A549 (cell line): ENCODE measurements around the gene DOCK11. TPM values are rescaled to one million over a fixed set of nuclear protein-coding genes. Genes with fewer than 3 reads are reported as not detected.

Experiments used
- ATAC-seq, 2 experiments: fragments of 200-7000 bp in 1 of 2; fragments of >200 bp in 1 of 2; cut with Nextera tagmentation in 1 of 2; cut with Tn5 transposase in 1 of 2; 3 replicates each; pipeline versions ENCODE4 v1.8.0 to v1.9.1; 2018 to 2020; ENCODE audit warnings: mild to moderate bottlenecking in 1 of 2, moderate library complexity in 1 of 2
- CTCF ChIA-PET: fragments of 300-600 bp; sonication (Branson Sonifier 250); formaldehyde crosslinking; extraction: SDS; loops from one replicate; lab custom pipeline; 2021; ENCODE audit warnings: antibody characterized with exemption, inconsistent platforms; lab: Yijun Ruan, JAX
- POLR2A ChIA-PET: fragments of 350-600 bp; formaldehyde crosslinking; extraction: SDS; loops from one replicate; lab custom pipeline; 2021; ENCODE audit warnings: antibody characterized with exemption, inconsistent platforms; lab: Yijun Ruan, JAX
- DNase-seq, 2 experiments: peaks; one replicate each; pipeline versions ENCODE4 v3.0.0 to v3.0.0-alpha.2; 2011 to 2016; ENCODE audit warnings: low read depth in 1 of 2, low spot score in 1 of 2
- FAIRE-seq: peaks from 2 replicates; lab custom pipeline; 2011; peaks lifted over from hg19 to GRCh38; lab: Jason Lieb, UNC
- H3K27ac ChIP-seq, 2 experiments: fragments of >200 bp; sonication (Bioruptor Twin); formaldehyde crosslinking; 3 replicates each; pipeline ENCODE4 v1.5.1; 2016 to 2017
- H3K4me1 ChIP-seq: fragments of >200 bp; sonication (Bioruptor Twin); formaldehyde crosslinking; 3 replicates; pipeline ENCODE4 v1.6.1; 2016
- H3K4me2 ChIP-seq: fragments of >200 bp; sonication (Bioruptor Twin); formaldehyde crosslinking; 3 replicates; pipeline ENCODE4 v1.6.1; 2016
- H3K4me3 ChIP-seq: fragments of >200 bp; sonication (Bioruptor Twin); formaldehyde crosslinking; 3 replicates; pipeline ENCODE4 v1.5.1; 2016
- H3K9me3 ChIP-seq: fragments of >200 bp; sonication (Bioruptor Twin); formaldehyde crosslinking; 3 replicates; pipeline ENCODE4 v1.6.1; 2016
- BHLHE40 ChIP-seq: IDR thresholded peaks from 2 replicates; pipeline ENCODE4 v1.6.1; 2012; ENCODE audit warnings: low read depth, low read length, inconsistent platforms
- CBX2 ChIP-seq: fragments of 200-600 bp; sonication (generic); IDR thresholded peaks from 2 replicates; pipeline ENCODE4 v1.6.1; 2016; ENCODE audit warnings: low read depth, mild to moderate bottlenecking, borderline replicate concordance
- EHMT2 ChIP-seq: fragments of 200-600 bp; sonication (generic); IDR thresholded peaks from 2 replicates; pipeline ENCODE4 v1.6.1; 2016; ENCODE audit warnings: antibody characterized with exemption, low read depth, mild to moderate bottlenecking, moderate library complexity
- FOXS1 ChIP-seq: fragments of 250-450 bp; sonication (Bioruptor Pico); IDR thresholded peaks from 2 replicates; pipeline ENCODE4 v1.5.0; 2020; ENCODE audit warnings: mild to moderate bottlenecking, moderate library complexity
- GATA3 ChIP-seq: IDR thresholded peaks from 2 replicates; pipeline ENCODE4 v1.6.1; 2012; ENCODE audit warnings: borderline replicate concordance
- JUN ChIP-seq, 2 experiments: fragments of >200 bp; sonication (Bioruptor Twin); formaldehyde crosslinking; IDR thresholded peaks; 2 replicates in 1 of 2; 3 replicates in 1 of 2; pipeline ENCODE4 v1.6.1; 2016 to 2017
- KDM1A ChIP-seq: fragments of 200-600 bp; sonication (generic); IDR thresholded peaks from 2 replicates; pipeline ENCODE4 v1.6.1; 2016; ENCODE audit warnings: low read depth, mild to moderate bottlenecking
- MAFK ChIP-seq: fragments of 450-650 bp; IDR thresholded peaks from 2 replicates; pipeline ENCODE4 v1.6.1; 2014; ENCODE audit not compliant: partially characterized antibody
- NPAS2 ChIP-seq: fragments of 250-450 bp; sonication (Bioruptor Pico); IDR thresholded peaks from 2 replicates; pipeline ENCODE4 v1.8.0; 2022; ENCODE audit warnings: mild to moderate bottlenecking, moderate library complexity, borderline replicate concordance
- PHF8 ChIP-seq: fragments of 200-600 bp; sonication (generic); IDR thresholded peaks from 2 replicates; pipeline ENCODE4 v1.6.1; 2016; ENCODE audit warnings: low read depth, mild to moderate bottlenecking, antibody characterized with exemption, moderate library complexity, borderline replicate concordance
- POLR2A ChIP-seq: IDR thresholded peaks from 2 replicates; pipeline ENCODE4 v1.6.1; 2012; ENCODE audit warnings: mild to moderate bottlenecking, low read length
- RAD21 ChIP-seq, 2 experiments: fragments of >200 bp in 1 of 2; sonication (Bioruptor Twin) in 1 of 2; formaldehyde crosslinking in 1 of 2; IDR thresholded peaks in 1 of 2; conservative IDR thresholded peaks in 1 of 2; 2 replicates in 1 of 2; 3 replicates in 1 of 2; pipeline ENCODE4 v1.6.1; 2012 to 2018; ENCODE audit warnings: inconsistent platforms in 1 of 2
- TFCP2L1 ChIP-seq: fragments of 250-450 bp; sonication (Bioruptor Pico); IDR thresholded peaks from 2 replicates; pipeline ENCODE4 v1.5.0; 2021; ENCODE audit warnings: mild to moderate bottlenecking
- ZC3H11A ChIP-seq: fragments of 450-650 bp; IDR thresholded peaks from 2 replicates; pipeline ENCODE4 v1.6.1; 2014; ENCODE audit warnings: antibody characterized with exemption, mild to moderate bottlenecking
- ZFP36 ChIP-seq: fragments of 450-650 bp; IDR thresholded peaks from 2 replicates; pipeline ENCODE4 v1.6.1; 2014; ENCODE audit warnings: borderline replicate concordance; ENCODE audit not compliant: partially characterized antibody
- ZNF302 ChIP-seq: fragments of 250-450 bp; sonication (Bioruptor Pico); IDR thresholded peaks from 2 replicates; pipeline ENCODE4 v1.9.0; 2021; ENCODE audit warnings: inconsistent platforms, mild to moderate bottlenecking, moderate library complexity
- WGBS: methylation state at CpG from one replicate; pipeline ENCODE4 v1.1.6; 2017; ENCODE audit errors: missing lambda C conversion rate; 5-methylcytosine and 5-hydroxymethylcytosine counted together
- polyA plus RNA-seq, 4 experiments: library from polyadenylated mRNA; depleted of rRNA in 3 of 4; stranded (reverse); fragments of >200 nt; fragmentation: RNase III in 1 of 4; extraction: RNeasy Plus Mini Kit Qiagen cat#74134 plus additional on column Dnase treatment in 1 of 4; gene quantifications; 2 replicates in 3 of 4; 3 replicates in 1 of 4; pipeline ENCODE4 v1.2.3, GENCODE V29; 2011 to 2017
- TF ChIP-seq, protein P1 (sequence below): IDR thresholded peaks from 2 replicates; pipeline ENCODE4 v1.6.1; 2012
- TF ChIP-seq, protein P2 (sequence below): fragments of 200-600 bp; sonication (generic); IDR thresholded peaks from 2 replicates; pipeline ENCODE4 v1.6.1; 2016; ENCODE audit warnings: antibody characterized with exemption, mild to moderate bottlenecking, moderate library complexity
- TF ChIP-seq, protein P3 (sequence below): fragments of 150-350 bp; IDR thresholded peaks from 2 replicates; pipeline ENCODE4 v1.6.1; 2014; ENCODE audit warnings: low read depth, mild to moderate bottlenecking, low read length
- TF ChIP-seq, protein P4 (sequence below): fragments of 250-450 bp; sonication (Bioruptor Pico); IDR thresholded peaks from 2 replicates; pipeline ENCODE4 v1.5.0; 2020; ENCODE audit warnings: low read depth, mild to moderate bottlenecking, moderate library complexity

Gene DOCK11
- polyA plus RNA-seq, 2 of the 4 experiments (the other 2 are of a cell fraction), result 5.8 to 9.5 TPM

DNA sequence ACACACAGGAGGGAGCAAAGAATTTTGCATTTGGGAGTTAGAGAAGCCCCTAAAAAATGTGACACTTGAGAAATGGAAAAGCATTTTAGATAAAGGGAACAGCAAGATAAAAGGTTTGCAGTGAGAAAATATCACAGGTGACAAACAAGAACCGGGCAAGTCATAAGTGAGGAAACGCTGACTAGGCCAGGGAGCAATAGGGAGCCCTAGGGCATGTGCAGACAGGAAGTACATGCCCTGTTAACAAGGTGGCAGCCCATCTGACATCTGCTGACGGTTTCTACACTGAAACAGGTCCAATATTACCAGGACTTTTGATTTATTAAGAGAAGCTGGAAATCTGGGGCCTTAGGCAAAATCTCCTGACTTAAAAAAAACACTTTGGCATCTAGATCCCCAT, 227.8 kb downstream of the DOCK11 start:
- ATAC-seq, result no peak
- 86% methylated on average over 3 of the region's 3 CpGs for WGBS

DNA sequence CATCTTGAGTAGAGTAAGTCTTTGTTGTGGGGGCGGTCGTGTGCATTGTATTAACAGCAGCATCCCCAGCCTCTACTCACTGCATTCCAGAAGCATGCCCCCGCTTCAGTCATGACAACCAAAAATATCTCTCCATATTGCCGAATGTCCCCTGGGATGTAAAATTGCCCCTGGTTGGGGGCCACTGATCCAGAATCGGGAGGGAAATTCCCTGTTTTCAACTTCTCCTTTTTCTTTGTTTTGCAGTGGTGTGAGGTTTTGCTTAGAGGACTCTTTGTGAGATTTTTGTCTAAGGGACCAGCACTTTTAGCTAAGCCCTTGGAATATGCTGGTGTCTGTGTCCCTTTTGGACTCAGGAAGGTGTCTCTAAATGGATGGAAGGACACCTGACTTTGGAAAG, 228.8 kb downstream of the DOCK11 start:
- ChIA-PET POLR2A (no interaction called here), CTCF (interaction anchor here (1.2 to 1.3 kb wide), 2 partner anchors 10 to 81 kb away, joined by 3 read pairs; no protein-coding TSS in a partner anchor)
- H3K4me3 ChIP-seq, result no peak overlapping the region
- no peak for TF ChIP-seq PHF8
- no peak for TF ChIP-seq MAFK
- no peak for TF ChIP-seq TFCP2L1 (CRISPR knock-in tag)
- H3K27ac ChIP-seq, result peak overlapping the region; percentile 98 to 100
- H3K4me2 ChIP-seq, result peak overlapping the region; percentile 89
- FAIRE-seq (no peak), DNase-seq (no peak), ATAC-seq (no peak)
- peaks cover 29% of the 10 kb centered on the region for H3K4me1 ChIP-seq
- 90% methylated on average over 5 of the region's 5 CpGs for WGBS
- no peaks in the 10 kb centered on the region for H3K9me3 ChIP-seq

More for the DNA sequence above, 227.8 kb downstream of the DOCK11 start:
- FAIRE-seq (no peak), DNase-seq (no peak)
- Histone ChIP-seq H3K4me3 (no peak overlapping the region), H3K4me1 (peaks cover 26% of the 10 kb centered on the region), H3K27ac (peak overlapping the region in 1 of 2 experiments; percentile 100; a peak in 3 of 6 replicates), H3K9me3 (no peaks in the 10 kb centered on the region), H3K4me2 (no peak overlapping the region)
- TF ChIP-seq FOXS1 (CRISPR knock-in tag) (no peak), NPAS2 (CRISPR knock-in tag) (no peak), JUN (IDR thresholded peaks at IDR 0.05) (no peak), POLR2A (no peak), KDM1A (no peak), BHLHE40 (no peak), ZFP36 (no peak), GATA3 (no peak), CBX2 (no peak), RAD21 (conservative IDR thresholded peaks at IDR 0.05 in 1 of 2, IDR thresholded peaks at IDR 0.05 in 1 of 2) (no peak), ZNF302 (no peak), EHMT2 (no peak), ZC3H11A (no peak)
- TF ChIP-seq, protein P1, sequence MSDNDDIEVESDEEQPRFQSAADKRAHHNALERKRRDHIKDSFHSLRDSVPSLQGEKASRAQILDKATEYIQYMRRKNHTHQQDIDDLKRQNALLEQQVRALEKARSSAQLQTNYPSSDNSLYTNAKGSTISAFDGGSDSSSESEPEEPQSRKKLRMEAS, result no peak
- TF ChIP-seq, protein P2, sequence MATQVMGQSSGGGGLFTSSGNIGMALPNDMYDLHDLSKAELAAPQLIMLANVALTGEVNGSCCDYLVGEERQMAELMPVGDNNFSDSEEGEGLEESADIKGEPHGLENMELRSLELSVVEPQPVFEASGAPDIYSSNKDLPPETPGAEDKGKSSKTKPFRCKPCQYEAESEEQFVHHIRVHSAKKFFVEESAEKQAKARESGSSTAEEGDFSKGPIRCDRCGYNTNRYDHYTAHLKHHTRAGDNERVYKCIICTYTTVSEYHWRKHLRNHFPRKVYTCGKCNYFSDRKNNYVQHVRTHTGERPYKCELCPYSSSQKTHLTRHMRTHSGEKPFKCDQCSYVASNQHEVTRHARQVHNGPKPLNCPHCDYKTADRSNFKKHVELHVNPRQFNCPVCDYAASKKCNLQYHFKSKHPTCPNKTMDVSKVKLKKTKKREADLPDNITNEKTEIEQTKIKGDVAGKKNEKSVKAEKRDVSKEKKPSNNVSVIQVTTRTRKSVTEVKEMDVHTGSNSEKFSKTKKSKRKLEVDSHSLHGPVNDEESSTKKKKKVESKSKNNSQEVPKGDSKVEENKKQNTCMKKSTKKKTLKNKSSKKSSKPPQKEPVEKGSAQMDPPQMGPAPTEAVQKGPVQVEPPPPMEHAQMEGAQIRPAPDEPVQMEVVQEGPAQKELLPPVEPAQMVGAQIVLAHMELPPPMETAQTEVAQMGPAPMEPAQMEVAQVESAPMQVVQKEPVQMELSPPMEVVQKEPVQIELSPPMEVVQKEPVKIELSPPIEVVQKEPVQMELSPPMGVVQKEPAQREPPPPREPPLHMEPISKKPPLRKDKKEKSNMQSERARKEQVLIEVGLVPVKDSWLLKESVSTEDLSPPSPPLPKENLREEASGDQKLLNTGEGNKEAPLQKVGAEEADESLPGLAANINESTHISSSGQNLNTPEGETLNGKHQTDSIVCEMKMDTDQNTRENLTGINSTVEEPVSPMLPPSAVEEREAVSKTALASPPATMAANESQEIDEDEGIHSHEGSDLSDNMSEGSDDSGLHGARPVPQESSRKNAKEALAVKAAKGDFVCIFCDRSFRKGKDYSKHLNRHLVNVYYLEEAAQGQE, result no peak
- TF ChIP-seq, protein P3, sequence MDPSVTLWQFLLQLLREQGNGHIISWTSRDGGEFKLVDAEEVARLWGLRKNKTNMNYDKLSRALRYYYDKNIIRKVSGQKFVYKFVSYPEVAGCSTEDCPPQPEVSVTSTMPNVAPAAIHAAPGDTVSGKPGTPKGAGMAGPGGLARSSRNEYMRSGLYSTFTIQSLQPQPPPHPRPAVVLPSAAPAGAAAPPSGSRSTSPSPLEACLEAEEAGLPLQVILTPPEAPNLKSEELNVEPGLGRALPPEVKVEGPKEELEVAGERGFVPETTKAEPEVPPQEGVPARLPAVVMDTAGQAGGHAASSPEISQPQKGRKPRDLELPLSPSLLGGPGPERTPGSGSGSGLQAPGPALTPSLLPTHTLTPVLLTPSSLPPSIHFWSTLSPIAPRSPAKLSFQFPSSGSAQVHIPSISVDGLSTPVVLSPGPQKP, result no peak
- TF ChIP-seq, protein P4, sequence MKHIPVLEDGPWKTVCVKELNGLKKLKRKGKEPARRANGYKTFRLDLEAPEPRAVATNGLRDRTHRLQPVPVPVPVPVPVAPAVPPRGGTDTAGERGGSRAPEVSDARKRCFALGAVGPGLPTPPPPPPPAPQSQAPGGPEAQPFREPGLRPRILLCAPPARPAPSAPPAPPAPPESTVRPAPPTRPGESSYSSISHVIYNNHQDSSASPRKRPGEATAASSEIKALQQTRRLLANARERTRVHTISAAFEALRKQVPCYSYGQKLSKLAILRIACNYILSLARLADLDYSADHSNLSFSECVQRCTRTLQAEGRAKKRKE (CRISPR knock-in tag), result no peak
- ChIA-PET CTCF (interaction anchor here (1.2 to 1.3 kb wide), 3 partner anchors 9 to 84 kb away, joined by 3 to 4 read pairs (median 3); no protein-coding TSS in a partner anchor), POLR2A (no interaction called here)
